Liver (tissue), 9 donors: ENCODE data around the gene SOCS4. TPM values are rescaled to one million over a fixed set of nuclear protein-coding genes. Genes with fewer than 3 reads are reported as not detected.

ENCODE experiments used
- DNase-seq: peaks from one replicate; pipeline ENCODE4 v3.0.0-alpha.2; 2017; ENCODE audit warnings: low spot score
- H3K27ac ChIP-seq, 2 donors: one replicate each; pipeline ENCODE4 v1.7.0; 2013; ENCODE audit warnings: inconsistent platforms in 2 of 2, low read length in 2 of 2, control low read depth in 1 of 2, low read depth in 1 of 2, mild to moderate bottlenecking in 1 of 2
- H3K27me3 ChIP-seq, 4 donors: one replicate each; pipeline versions ENCODE4 v1.6.1 to v1.7.0; 2013; ENCODE audit warnings: low read length in 3 of 4, inconsistent platforms in 1 of 4, mild to moderate bottlenecking in 1 of 4, moderate library complexity in 1 of 4; ENCODE audit not compliant: control insufficient read depth in 4 of 4, insufficient read depth in 4 of 4
- H3K36me3 ChIP-seq, 4 donors: one replicate each; pipeline versions ENCODE4 v1.6.1 to v1.7.0; 2013; ENCODE audit warnings: low read length in 3 of 4, mild to moderate bottlenecking in 3 of 4, low read depth in 1 of 4, moderate library complexity in 1 of 4; ENCODE audit not compliant: control insufficient read depth in 4 of 4, insufficient read depth in 3 of 4
- H3K4me1 ChIP-seq, 4 donors: one replicate each; pipeline versions ENCODE4 v1.6.1 to v1.7.0; 2013; ENCODE audit warnings: low read length in 3 of 4, mild to moderate bottlenecking in 3 of 4, moderate library complexity in 1 of 4; ENCODE audit not compliant: control insufficient read depth in 4 of 4, insufficient read depth in 4 of 4
- H3K4me3 ChIP-seq, 3 donors: one replicate each; pipeline versions ENCODE4 v1.6.1 to v1.7.0; 2013; ENCODE audit warnings: low read length in 3 of 3, control low read depth in 1 of 3, low read depth in 1 of 3, mild to moderate bottlenecking in 1 of 3
- H3K9ac ChIP-seq, 2 donors: one replicate each; pipeline ENCODE4 v1.7.0; 2013; ENCODE audit warnings: low read length in 2 of 2, mild to moderate bottlenecking in 2 of 2, moderate library complexity in 2 of 2, control low read depth in 1 of 2, low read depth in 1 of 2
- H3K9me3 ChIP-seq, 4 donors: one replicate each; pipeline versions ENCODE4 v1.6.1 to v1.7.0; 2013; ENCODE audit warnings: low read length in 3 of 4; ENCODE audit not compliant: control insufficient read depth in 4 of 4
- ATF3 ChIP-seq: IDR thresholded peaks from 2 replicates; pipeline ENCODE4 v1.6.1; 2016; ENCODE audit warnings: antibody characterized with exemption
- CTCF ChIP-seq: fragments of 150-350 bp; IDR thresholded peaks from 2 replicates; pipeline ENCODE4 v1.5.1; 2017; ENCODE audit warnings: improper control_type of control experiment, low read depth, low read length; ENCODE audit not compliant: missing input control
- EGR1 ChIP-seq, 2 donors: IDR thresholded peaks; 2 replicates each; pipeline ENCODE4 v1.6.1; 2016 to 2018; ENCODE audit warnings: antibody characterized with exemption in 2 of 2, low read depth in 2 of 2
- FOXA1 ChIP-seq: IDR thresholded peaks from 2 replicates; pipeline ENCODE4 v1.6.1; 2016; ENCODE audit warnings: antibody characterized with exemption
- FOXA2 ChIP-seq: IDR thresholded peaks from 2 replicates; pipeline ENCODE4 v1.6.1; 2016; ENCODE audit warnings: antibody characterized with exemption
- GABPA ChIP-seq, 2 donors: IDR thresholded peaks in 1 of 2; conservative IDR thresholded peaks in 1 of 2; 2 replicates each; pipeline ENCODE4 v1.6.1; 2016; ENCODE audit warnings: antibody characterized with exemption in 2 of 2, mild to moderate bottlenecking in 1 of 2, moderate library complexity in 1 of 2
- HNF4A ChIP-seq, 2 donors: conservative IDR thresholded peaks; 2 replicates each; pipeline ENCODE4 v1.6.1; 2016; ENCODE audit warnings: antibody characterized with exemption in 2 of 2, mild to moderate bottlenecking in 2 of 2
- HNF4G ChIP-seq: IDR thresholded peaks from 2 replicates; pipeline ENCODE4 v1.6.1; 2016; ENCODE audit warnings: antibody characterized with exemption
- JUND ChIP-seq, 2 donors: IDR thresholded peaks; 2 replicates each; pipeline ENCODE4 v1.6.1; 2016; ENCODE audit warnings: antibody characterized with exemption in 2 of 2
- MAX ChIP-seq: IDR thresholded peaks from 2 replicates; pipeline ENCODE4 v1.6.1; 2016; ENCODE audit warnings: antibody characterized with exemption
- NR2F2 ChIP-seq: IDR thresholded peaks from 2 replicates; pipeline ENCODE4 v1.6.1; 2016; ENCODE audit warnings: antibody characterized with exemption
- RAD21 ChIP-seq, 2 donors: IDR thresholded peaks; 2 replicates each; pipeline ENCODE4 v1.6.1; 2016; ENCODE audit warnings: antibody characterized with exemption in 2 of 2, mild to moderate bottlenecking in 2 of 2
- REST ChIP-seq: IDR thresholded peaks from 2 replicates; pipeline ENCODE4 v1.6.1; 2016; ENCODE audit warnings: antibody characterized with exemption, mild to moderate bottlenecking
- RXRA ChIP-seq, 2 donors: IDR thresholded peaks; 2 replicates each; pipeline ENCODE4 v1.6.1; 2017 to 2018; ENCODE audit warnings: antibody characterized with exemption in 2 of 2, mild to moderate bottlenecking in 1 of 2
- SP1 ChIP-seq: IDR thresholded peaks from 2 replicates; pipeline ENCODE4 v1.6.1; 2018; ENCODE audit warnings: antibody characterized with exemption, mild to moderate bottlenecking
- TAF1 ChIP-seq: conservative IDR thresholded peaks from 2 replicates; pipeline ENCODE4 v1.6.1; 2016; ENCODE audit warnings: antibody characterized with exemption, mild to moderate bottlenecking
- YY1 ChIP-seq: IDR thresholded peaks from 2 replicates; pipeline ENCODE4 v1.6.1; 2016; ENCODE audit warnings: antibody characterized with exemption, mild to moderate bottlenecking
- WGBS: extraction: QIAGEN DNeasy Blood & Tissue Kit; methylation state at CpG from one replicate; pipeline ENCODE4 v1.1.7; 2013; 5-methylcytosine and 5-hydroxymethylcytosine counted together
- polyA plus RNA-seq, 2 donors: library from polyadenylated mRNA; stranded (reverse) in 1 of 2; unstranded in 1 of 2; fragments of 200-250 nt in 1 of 2; fragments of >200 nt in 1 of 2; fragmentation: Nextera tagmentation in 1 of 2; extraction: Ambion mirVana in 1 of 2; gene quantifications; one replicate each; pipeline versions ENCODE4 v1.2.1 to v1.2.3, GENCODE V29; 2013 to 2015
- total RNA-seq, 2 donors: library from RNA; depleted of rRNA; stranded (reverse); fragments of >200 nt; gene quantifications; one replicate each; pipeline ENCODE4 v1.2.3, GENCODE V29; 2014
- donor health status: healthy.
- donor health status: healthy.
- donor health status: healthy.
- donor health status: healthy.
- donor health status: healthy.

SOCS4 gene
- total and polyA plus RNA-seq, 4 donors: 2.2 to 7.4 (median 6.0) TPM

GRCh38 chr14:55057919-55058318, 30.9 kb downstream of the SOCS4 start:
- WGBS: 95% methylated on average over 5 of the region's 5 CpGs
- peaks cover 2 to 7% (median 5%) of the 10 kb centered on the region in 4 donors for H3K36me3 ChIP-seq
- H3K9me3 ChIP-seq: no peaks in the 10 kb centered on the region
- H3K9ac ChIP-seq: no peak overlapping the region
- H3K4me1 ChIP-seq: peaks cover 4 to 15% (median 7%) of the 10 kb centered on the region in 4 donors
- TF ChIP-seq RXRA (IDR thresholded peaks at IDR 0.05): no peak
- TF ChIP-seq FOXA1: no peak
- TF ChIP-seq MAX: no peak
- TF ChIP-seq SP1: no peak
- no peak for TF ChIP-seq FOXA2
- TF ChIP-seq CTCF: no peak
- TF ChIP-seq GABPA (IDR thresholded peaks at IDR 0.05 in 1 of 2, conservative IDR thresholded peaks at IDR 0.05 in 1 of 2): no peak
- no peak for TF ChIP-seq TAF1
- no peak for TF ChIP-seq HNF4A (conservative IDR thresholded peaks at IDR 0.05)
- no peak for TF ChIP-seq NR2F2
- TF ChIP-seq YY1: no peak
- TF ChIP-seq REST: no peak
- TF ChIP-seq RAD21 (IDR thresholded peaks at IDR 0.05): no peak
- TF ChIP-seq JUND (IDR thresholded peaks at IDR 0.05): no peak
- no peak for TF ChIP-seq ATF3
- DNase-seq: no peak
- no peak overlapping the region for H3K27ac ChIP-seq
- H3K27me3 ChIP-seq: no peaks in the 10 kb centered on the region
- no peak overlapping the region for H3K4me3 ChIP-seq

- no peak for DNase-seq
- H3K36me3 ChIP-seq: peaks cover 9 to 14% (median 11%) of the 10 kb centered on the region in 4 donors
Measured at GRCh38 chr14:55059333-55059732, 32.3 kb downstream of the SOCS4 start.

More at GRCh38 chr14:55059333-55059732, 32.3 kb downstream of the SOCS4 start:
- Histone ChIP-seq H3K27me3 (no peaks in the 10 kb centered on the region), H3K4me3 (no peak overlapping the region), H3K9ac (no peak overlapping the region), H3K27ac (no peak overlapping the region), H3K4me1 (peaks cover under 1 to 9% (median 2%) of the 10 kb centered on the region in 4 donors), H3K9me3 (no peaks in the 10 kb centered on the region)
- WGBS: 88% methylated on average over 5 of the region's 5 CpGs
- TF ChIP-seq JUND (IDR thresholded peaks at IDR 0.05) (no peak), MAX (no peak), YY1 (no peak), HNF4G (no peak), FOXA2 (no peak), GABPA (IDR thresholded peaks at IDR 0.05 in 1 of 2, conservative IDR thresholded peaks at IDR 0.05 in 1 of 2) (no peak), RXRA (IDR thresholded peaks at IDR 0.05) (no peak), RAD21 (IDR thresholded peaks at IDR 0.05) (no peak), EGR1 (IDR thresholded peaks at IDR 0.05; ENCODE audit: low read depth in 2 of 2) (no peak), HNF4A (conservative IDR thresholded peaks at IDR 0.05) (no peak), TAF1 (no peak), FOXA1 (no peak)
